Neural cell (in vitro differentiated cells): ENCODE results near the gene FBLN2. TPM values are rescaled to one million over a fixed set of nuclear protein-coding genes. Genes with fewer than 3 reads are reported as not detected.

ENCODE experiments used
- H2AFZ ChIP-seq: fragments of 200-600, 300-800 bp; sonication (generic), shearing (Covaris generic); 2 replicates; pipeline ENCODE4 v1.6.0; 2014; ENCODE audit warnings: low read depth, mild to moderate bottlenecking, antibody characterized with exemption, low read length, moderate library complexity
- H3F3A ChIP-seq: fragments of 200-600 bp; shearing (Covaris generic); 2 replicates; pipeline ENCODE4 v1.6.1; 2016; ENCODE audit warnings: mild to moderate bottlenecking, moderate library complexity, mixed read lengths, antibody characterized with exemption, low read length; ENCODE audit not compliant: insufficient read depth, poor library complexity, severe bottlenecking
- H3K27ac ChIP-seq: fragments of 200-600, 300-800 bp; sonication (generic), shearing (Covaris generic); 2 replicates; pipeline ENCODE4 v1.5.1; 2014; ENCODE audit warnings: mild to moderate bottlenecking, low read length, moderate library complexity
- H3K27me3 ChIP-seq: fragments of 300-800, 200-600 bp; sonication (generic), shearing (Covaris generic); 2 replicates; pipeline ENCODE4 v1.6.0; 2014; ENCODE audit warnings: mild to moderate bottlenecking, low read depth, low read length, moderate library complexity; ENCODE audit not compliant: insufficient read depth
- H3K36me3 ChIP-seq: fragments of 300-800, 200-600 bp; sonication (generic), shearing (Covaris generic); 2 replicates; pipeline ENCODE4 v1.5.1; 2014; ENCODE audit warnings: mild to moderate bottlenecking, antibody characterized with exemption, low read length, moderate library complexity; ENCODE audit not compliant: insufficient read depth
- H3K4me2 ChIP-seq: fragments of 300-800, 200-600 bp; sonication (generic), shearing (Covaris generic); 2 replicates; pipeline ENCODE4 v1.6.0; 2014; ENCODE audit warnings: mild to moderate bottlenecking, low read length
- H3K4me3 ChIP-seq: fragments of 300-800, 200-600 bp; sonication (generic), shearing (Covaris generic); 2 replicates; pipeline ENCODE4 v1.5.1; 2014; ENCODE audit warnings: mild to moderate bottlenecking, low read length, moderate library complexity
- H3K79me2 ChIP-seq: fragments of 200-600 bp; shearing (Covaris generic); replicated peaks from 2 replicates; pipeline ENCODE4 v1.6.0; 2014; ENCODE audit warnings: mild to moderate bottlenecking, low read length, moderate library complexity; ENCODE audit not compliant: insufficient read depth
- H3K9ac ChIP-seq: fragments of 300-800, 200-600 bp; sonication (generic), shearing (Covaris generic); 2 replicates; pipeline ENCODE4 v1.6.1; 2016; ENCODE audit warnings: mild to moderate bottlenecking, low read length, mixed read lengths
- H3K9me2 ChIP-seq: fragments of 200-600 bp; shearing (Covaris generic); 2 replicates; pipeline ENCODE4 v1.6.1; 2016; ENCODE audit warnings: mild to moderate bottlenecking, low read length, mixed read lengths; ENCODE audit not compliant: insufficient read depth
- H3K9me3 ChIP-seq: fragments of 200-600, 300-800 bp; sonication (generic), shearing (Covaris generic); 2 replicates; pipeline ENCODE4 v1.6.1; 2016; ENCODE audit warnings: mild to moderate bottlenecking, mixed run types, low read length, moderate library complexity, mixed read lengths
- H4K20me1 ChIP-seq: fragments of 200-600 bp; shearing (Covaris generic); 2 replicates; pipeline ENCODE4 v1.6.1; 2016; ENCODE audit warnings: mild to moderate bottlenecking, mixed run types; ENCODE audit not compliant: insufficient read depth
- CTCF ChIP-seq: fragments of 450-650 bp; IDR thresholded peaks from 2 replicates; pipeline ENCODE4 v1.5.1; 2014; ENCODE audit warnings: antibody characterized with exemption, mild to moderate bottlenecking, moderate library complexity; ENCODE audit not compliant: poor library complexity, severe bottlenecking
- EP300 ChIP-seq: fragments of 450-650 bp; conservative IDR thresholded peaks from 2 replicates; pipeline ENCODE4 v1.6.1; 2014; ENCODE audit warnings: antibody characterized with exemption, mild to moderate bottlenecking, moderate library complexity; ENCODE audit not compliant: poor library complexity, severe bottlenecking
- EZH2 ChIP-seq: fragments of 200-600, 300-800 bp; shearing (Covaris generic), sonication (generic); IDR thresholded peaks from 2 replicates; pipeline ENCODE4 v1.6.1; 2014; ENCODE audit warnings: antibody characterized with exemption, low read length, borderline replicate concordance, mild to moderate bottlenecking; ENCODE audit not compliant: insufficient read depth, poor library complexity, severe bottlenecking
- MXI1 ChIP-seq: fragments of 450-650 bp; conservative IDR thresholded peaks from 2 replicates; pipeline ENCODE4 v1.6.1; 2014; ENCODE audit warnings: antibody characterized with exemption, mild to moderate bottlenecking; ENCODE audit not compliant: poor library complexity, severe bottlenecking
- POLR2AphosphoS5 ChIP-seq: IDR thresholded peaks from 2 replicates; pipeline ENCODE4 v1.6.1; 2012
- RAD21 ChIP-seq: fragments of 450-650 bp; conservative IDR thresholded peaks from 2 replicates; pipeline ENCODE4 v1.6.1; 2014; ENCODE audit warnings: antibody characterized with exemption, mild to moderate bottlenecking, moderate library complexity
- REST ChIP-seq: IDR thresholded peaks from 2 replicates; pipeline ENCODE4 v1.6.1; 2012; ENCODE audit warnings: borderline replicate concordance
- SMC3 ChIP-seq: fragments of 450-650 bp; conservative IDR thresholded peaks from 2 replicates; pipeline ENCODE4 v1.6.1; 2014; ENCODE audit warnings: antibody characterized with exemption, mild to moderate bottlenecking, moderate library complexity; ENCODE audit not compliant: poor library complexity
- TAF1 ChIP-seq: IDR thresholded peaks from 2 replicates; pipeline ENCODE4 v1.6.1; 2012; ENCODE audit warnings: low read depth
- polyA plus RNA-seq: library from polyadenylated mRNA; depleted of rRNA; stranded (reverse); fragments of >200 nt; gene quantifications from 2 replicates; pipeline ENCODE4 v1.2.3, GENCODE V29; 2014

The FBLN2 gene
- polyA plus RNA-seq, 1 donor from 2014 or later, result 0.37 TPM

- H3K27ac ChIP-seq, result no peak overlapping the region
- H2AFZ ChIP-seq, result no peak overlapping the region
- TF ChIP-seq CTCF (no peak), REST (no peak), EZH2 (no peak), TAF1 (no peak), SMC3 (no peak), RAD21 (no peak), MXI1 (no peak), EP300 (no peak), POLR2AphosphoS5 (no peak)
Measured at GRCh38 chr3:13501958-13502790, 46.8 kb upstream of the FBLN2 start.

GRCh38 chr3:13502791-13503060, 46.2 kb upstream of the FBLN2 start:
- no peak overlapping the region for H3K27ac ChIP-seq
- no peaks in the 10 kb centered on the region for H3K9me2 ChIP-seq
- no peak overlapping the region for H2AFZ ChIP-seq
- H3K9ac ChIP-seq, result no peak overlapping the region
- H3K4me3 ChIP-seq, result no peak overlapping the region
- no peaks in the 10 kb centered on the region for H3K27me3 ChIP-seq
- no peaks in the 10 kb centered on the region for H3K36me3 ChIP-seq
- TF ChIP-seq SMC3 (no peak), POLR2AphosphoS5 (no peak), CTCF (no peak), TAF1 (no peak), RAD21 (no peak), REST (no peak), EP300 (no peak), EZH2 (no peak), MXI1 (no peak)
- H4K20me1 ChIP-seq, result no peaks in the 10 kb centered on the region
- no peak overlapping the region for H3K4me2 ChIP-seq
- no peaks in the 10 kb centered on the region for H3K79me2 ChIP-seq
- no peaks in the 10 kb centered on the region for H3K9me3 ChIP-seq
- no peaks in the 10 kb centered on the region for H3F3A ChIP-seq

More at GRCh38 chr3:13501958-13502790, 46.8 kb upstream of the FBLN2 start:
- H3K4me2 ChIP-seq, result no peak overlapping the region
- H4K20me1 ChIP-seq, result no peaks in the 10 kb centered on the region
- H3K4me3 ChIP-seq, result no peak overlapping the region
- H3K9ac ChIP-seq, result no peak overlapping the region
- no peaks in the 10 kb centered on the region for H3K9me3 ChIP-seq
- no peaks in the 10 kb centered on the region for H3K79me2 ChIP-seq
- H3K36me3 ChIP-seq, result no peaks in the 10 kb centered on the region
- no peaks in the 10 kb centered on the region for H3F3A ChIP-seq
- no peaks in the 10 kb centered on the region for H3K9me2 ChIP-seq
- no peaks in the 10 kb centered on the region for H3K27me3 ChIP-seq
